Kidney epithelial cell (primary cell): ENCODE results near the gene NPLOC4. TPM values are rescaled to one million over a fixed set of nuclear protein-coding genes. Genes with fewer than 3 reads are reported as not detected.

ENCODE experiments used
- DNase-seq: peaks from one replicate; pipeline ENCODE4 v3.0.0-alpha.2; 2010; ENCODE audit warnings: low read depth
- H3K27me3 ChIP-seq: 2 replicates; pipeline ENCODE4 v1.6.0; 2011; ENCODE audit warnings: low read length; ENCODE audit not compliant: control insufficient read depth, insufficient read depth
- H3K36me3 ChIP-seq: 2 replicates; pipeline ENCODE4 v1.5.1; 2011; ENCODE audit warnings: low read length; ENCODE audit not compliant: control insufficient read depth, insufficient read depth
- H3K4me3 ChIP-seq: 2 replicates; pipeline ENCODE4 v1.5.1; 2011; ENCODE audit warnings: low read depth, mild to moderate bottlenecking, control low read depth, low read length
- total RNA-seq: library from RNA; depleted of rRNA; stranded (reverse); fragments of >200 nt; gene quantifications from 2 replicates; pipeline ENCODE4 v1.2.3, GENCODE V29; 2015
- TF ChIP-seq, protein P1 (sequence below): IDR thresholded peaks from 2 replicates; pipeline ENCODE4 v1.5.1; 2011; ENCODE audit warnings: mild to moderate bottlenecking, moderate library complexity, low read length, control low read depth, inconsistent platforms; ENCODE audit not compliant: insufficient read depth, poor library complexity, severe bottlenecking

NPLOC4 gene
- total RNA-seq, 1 donor from 2014 or later: 61.4 TPM

GRCh38 chr17:81652906-81653771, 16.2 kb upstream of the NPLOC4 start:
- Histone ChIP-seq H3K36me3 (no peaks in the 10 kb centered on the region), H3K4me3 (no peak overlapping the region), H3K27me3 (peaks cover 10% of the 10 kb centered on the region)
- TF ChIP-seq, protein P1, sequence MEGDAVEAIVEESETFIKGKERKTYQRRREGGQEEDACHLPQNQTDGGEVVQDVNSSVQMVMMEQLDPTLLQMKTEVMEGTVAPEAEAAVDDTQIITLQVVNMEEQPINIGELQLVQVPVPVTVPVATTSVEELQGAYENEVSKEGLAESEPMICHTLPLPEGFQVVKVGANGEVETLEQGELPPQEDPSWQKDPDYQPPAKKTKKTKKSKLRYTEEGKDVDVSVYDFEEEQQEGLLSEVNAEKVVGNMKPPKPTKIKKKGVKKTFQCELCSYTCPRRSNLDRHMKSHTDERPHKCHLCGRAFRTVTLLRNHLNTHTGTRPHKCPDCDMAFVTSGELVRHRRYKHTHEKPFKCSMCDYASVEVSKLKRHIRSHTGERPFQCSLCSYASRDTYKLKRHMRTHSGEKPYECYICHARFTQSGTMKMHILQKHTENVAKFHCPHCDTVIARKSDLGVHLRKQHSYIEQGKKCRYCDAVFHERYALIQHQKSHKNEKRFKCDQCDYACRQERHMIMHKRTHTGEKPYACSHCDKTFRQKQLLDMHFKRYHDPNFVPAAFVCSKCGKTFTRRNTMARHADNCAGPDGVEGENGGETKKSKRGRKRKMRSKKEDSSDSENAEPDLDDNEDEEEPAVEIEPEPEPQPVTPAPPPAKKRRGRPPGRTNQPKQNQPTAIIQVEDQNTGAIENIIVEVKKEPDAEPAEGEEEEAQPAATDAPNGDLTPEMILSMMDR: no peak
- no peak for DNase-seq

DNA sequence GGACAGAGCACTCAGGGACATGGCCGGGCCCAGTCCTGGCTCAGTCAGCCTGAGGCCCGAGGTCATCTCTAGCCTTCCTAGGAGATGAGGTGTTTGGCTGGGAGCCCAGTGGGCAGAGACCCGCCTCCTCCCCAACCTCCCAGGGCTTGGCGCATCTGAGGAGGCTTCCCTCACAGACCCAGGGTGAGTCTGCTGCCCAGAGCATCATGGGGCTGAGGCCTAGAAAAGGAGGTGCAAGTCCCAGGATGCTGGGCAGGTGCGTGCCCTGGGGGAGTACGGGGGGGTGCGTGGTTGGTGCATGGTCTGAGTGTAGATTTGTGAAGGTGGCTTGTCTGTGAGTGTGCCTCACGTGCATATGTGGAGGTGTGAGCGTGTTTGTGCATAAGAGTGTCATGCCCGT, 14.8 kb upstream of the NPLOC4 start:
- no peaks in the 10 kb centered on the region for H3K36me3 ChIP-seq
- DNase-seq: peak; percentile 28
- H3K4me3 ChIP-seq: no peak overlapping the region
- TF ChIP-seq, protein P1: no peak
- H3K27me3 ChIP-seq: peaks cover 23% of the 10 kb centered on the region

DNA sequence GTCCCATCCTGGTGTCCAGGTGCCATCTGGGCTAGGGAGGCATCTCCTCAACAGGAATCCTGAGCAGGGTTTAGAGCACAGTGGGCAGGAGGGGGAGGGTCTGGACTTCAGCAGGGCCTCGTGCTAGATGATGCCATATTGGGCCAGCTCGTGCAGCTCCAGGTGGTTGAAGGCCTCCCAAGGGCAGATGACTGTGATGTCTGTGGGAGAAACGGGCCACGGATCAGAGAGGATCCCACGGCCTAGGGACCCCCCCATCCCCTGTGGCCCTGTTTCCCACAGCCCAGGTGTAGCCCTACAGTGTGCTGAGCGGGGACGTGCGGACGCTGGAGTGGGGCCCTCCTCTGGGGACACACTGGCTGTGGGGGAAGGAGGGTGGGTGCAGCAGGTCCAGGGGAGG, 14.0 kb upstream of the NPLOC4 start:
- TF ChIP-seq, protein P1: no peak
- Histone ChIP-seq H3K4me3 (no peak overlapping the region), H3K36me3 (no peaks in the 10 kb centered on the region), H3K27me3 (peaks cover 24% of the 10 kb centered on the region)
- DNase-seq: no peak

DNA sequence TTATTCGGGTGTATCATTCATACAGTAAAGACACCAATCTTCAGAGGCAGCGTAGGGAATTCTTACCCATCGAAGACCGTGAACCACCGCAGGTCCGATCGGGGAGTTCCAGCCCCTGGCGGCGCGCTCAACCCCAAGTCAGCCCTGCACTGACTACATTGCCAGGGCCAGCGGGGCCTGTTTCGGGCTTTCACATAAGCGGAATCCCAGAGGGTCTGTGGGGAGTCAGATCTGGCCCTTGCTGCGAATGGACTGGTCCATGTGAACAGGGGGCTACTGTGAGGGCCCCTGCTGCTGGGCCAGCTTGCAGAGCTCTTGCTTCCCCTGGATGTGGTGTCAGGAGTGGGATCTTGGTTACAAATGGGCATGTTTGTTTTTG, 11.8 kb upstream of the NPLOC4 start:
- DNase-seq: no peak

GRCh38 chr17:81648013-81648706, 11.2 kb upstream of the NPLOC4 start:
- no peak for DNase-seq
- TF ChIP-seq, protein P1: no peak
- peaks cover 24% of the 10 kb centered on the region for H3K27me3 ChIP-seq
- no peak overlapping the region for H3K4me3 ChIP-seq
- H3K36me3 ChIP-seq: no peaks in the 10 kb centered on the region

More for the DNA sequence above, 11.8 kb upstream of the NPLOC4 start:
- no peak overlapping the region for H3K4me3 ChIP-seq
- peaks cover 24% of the 10 kb centered on the region for H3K27me3 ChIP-seq
- no peaks in the 10 kb centered on the region for H3K36me3 ChIP-seq
- TF ChIP-seq, protein P1: no peak
